Glutamatergic neuron (in vitro differentiated cells): ENCODE data around the gene FGFR4. TPM values are rescaled to one million over a fixed set of nuclear protein-coding genes. Genes with fewer than 3 reads are reported as not detected.

Experiments
- DNase-seq: peaks from one replicate; pipeline ENCODE4 v3.0.0; 2022
- H3K27ac Mint-ChIP-seq: one replicate; pipeline ENCODE4 v1.8.0; 2020; ENCODE audit warnings: mild to moderate bottlenecking, mixed read lengths, inconsistent platforms; ENCODE audit not compliant: unreplicated experiment
- H3K27me3 Mint-ChIP-seq: one replicate; pipeline ENCODE4 v1.8.0; 2020; ENCODE audit warnings: mild to moderate bottlenecking, moderate library complexity, mixed read lengths, inconsistent platforms; ENCODE audit not compliant: unreplicated experiment
- H3K36me3 Mint-ChIP-seq: one replicate; pipeline ENCODE4 v1.8.0; 2020; ENCODE audit warnings: mild to moderate bottlenecking, mixed read lengths, inconsistent platforms; ENCODE audit not compliant: unreplicated experiment
- H3K4me1 Mint-ChIP-seq: one replicate; pipeline ENCODE4 v1.8.0; 2020; ENCODE audit warnings: mild to moderate bottlenecking, low read depth, mixed read lengths, inconsistent platforms; ENCODE audit not compliant: unreplicated experiment
- H3K4me3 Mint-ChIP-seq: one replicate; pipeline ENCODE4 v1.8.0; 2020; ENCODE audit warnings: mild to moderate bottlenecking, mixed read lengths, inconsistent platforms; ENCODE audit not compliant: unreplicated experiment
- H3K9me3 Mint-ChIP-seq: one replicate; pipeline ENCODE4 v1.8.0; 2020; ENCODE audit warnings: mild to moderate bottlenecking, moderate library complexity, mixed read lengths, inconsistent platforms; ENCODE audit not compliant: unreplicated experiment
- CTCF ChIP-seq: fragments of 200-600 bp; sonication (generic); IDR thresholded peaks from one replicate; pipeline ENCODE4 v1.5.0; 2021; ENCODE audit not compliant: partially characterized antibody, unreplicated experiment
- total RNA-seq: library from RNA; stranded (reverse); fragmentation: NEBNext Ultra II Directional; extraction: Animal tissue kit (Norgen Biotek cat#: 25700); gene quantifications from one replicate; pipeline ENCODE4 v1.2.1, GENCODE V29; 2021; ENCODE audit not compliant: unreplicated experiment

Gene FGFR4
- total RNA-seq, 1 donor from 2014 or later = 5.2 TPM

- H3K36me3 Mint-ChIP-seq = no peaks in the 10 kb centered on the region
- H3K4me1 Mint-ChIP-seq = peaks cover 3% of the 10 kb centered on the region
- no peak for TF ChIP-seq CTCF
- H3K9me3 Mint-ChIP-seq = peaks cover 5% of the 10 kb centered on the region
- peaks cover 8% of the 10 kb centered on the region for H3K27me3 Mint-ChIP-seq
- peak overlapping the region; percentile 60 for H3K4me3 Mint-ChIP-seq
- H3K27ac Mint-ChIP-seq = no peak overlapping the region
- DNase-seq = peak; percentile 73
Observed at GRCh38 chr5:177116631-177117373, 30.1 kb downstream of the FGFR4 start.

GRCh38 chr5:177117441-177118045 is 30.8 kb downstream of the FGFR4 start:
- peaks cover 5% of the 10 kb centered on the region for H3K9me3 Mint-ChIP-seq
- peaks cover 3% of the 10 kb centered on the region for H3K4me1 Mint-ChIP-seq
- H3K36me3 Mint-ChIP-seq = peaks cover 2% of the 10 kb centered on the region
- no peak overlapping the region for H3K27ac Mint-ChIP-seq
- H3K4me3 Mint-ChIP-seq = no peak overlapping the region
- no peak for DNase-seq
- TF ChIP-seq CTCF = no peak
- H3K27me3 Mint-ChIP-seq = peaks cover 8% of the 10 kb centered on the region

GRCh38 chr5:177122566-177122965 is 35.9 kb downstream of the FGFR4 start:
- H3K27me3 Mint-ChIP-seq = peaks cover 4% of the 10 kb centered on the region
- TF ChIP-seq CTCF = no peak
- no peak overlapping the region for H3K27ac Mint-ChIP-seq
- no peaks in the 10 kb centered on the region for H3K9me3 Mint-ChIP-seq
- no peak for DNase-seq
- no peaks in the 10 kb centered on the region for H3K4me1 Mint-ChIP-seq
- no peak overlapping the region for H3K4me3 Mint-ChIP-seq
- peaks cover 5% of the 10 kb centered on the region for H3K36me3 Mint-ChIP-seq

GRCh38 chr5:177123789-177124485 is 37.2 kb downstream of the FGFR4 start:
- no peaks in the 10 kb centered on the region for H3K9me3 Mint-ChIP-seq
- H3K27ac Mint-ChIP-seq = no peak overlapping the region
- peaks cover 5% of the 10 kb centered on the region for H3K36me3 Mint-ChIP-seq
- TF ChIP-seq CTCF = no peak
- H3K27me3 Mint-ChIP-seq = peaks cover 1% of the 10 kb centered on the region
- no peaks in the 10 kb centered on the region for H3K4me1 Mint-ChIP-seq
- H3K4me3 Mint-ChIP-seq = no peak overlapping the region
- no peak for DNase-seq
